GM12874 (cell line): ENCODE measurements around the gene LIMA1.

ENCODE experiments used
- CTCF ChIP-seq: IDR thresholded peaks from 2 replicates; pipeline ENCODE4 v1.5.1; 2011; ENCODE audit warnings: low read depth, mild to moderate bottlenecking, control low read depth, low read length, moderate library complexity; ENCODE audit not compliant: insufficient read depth

LIMA1 gene

GRCh38 chr12:50167049-50167828, 116.1 kb downstream of the LIMA1 start, which contains the start of gene CERS5:
CERS5 (minus strand) TSS chr12:50167369; CDS start chr12:50167297, 72 bp downstream.
- no peak for TF ChIP-seq CTCF

GRCh38 chr12:50166799-50167048, 116.6 kb downstream of the LIMA1 start:
- no peak for TF ChIP-seq CTCF

- no peak for TF ChIP-seq CTCF
Measured at GRCh38 chr12:50164963-50165362, 118.4 kb downstream of the LIMA1 start.

GRCh38 chr12:50162230-50162629, 121.1 kb downstream of the LIMA1 start:
- no peak for TF ChIP-seq CTCF

- no peak for TF ChIP-seq CTCF
Measured at GRCh38 chr12:50160643-50161042, 122.7 kb downstream of the LIMA1 start.

GRCh38 chr12:50157259-50157658, 126.1 kb downstream of the LIMA1 start:
- no peak for TF ChIP-seq CTCF

GRCh38 chr12:50156641-50157040, 126.7 kb downstream of the LIMA1 start:
- no peak for TF ChIP-seq CTCF
